ENCODE data around the gene METTL15. TPM values are rescaled to one million over a fixed set of nuclear protein-coding genes. Genes with fewer than 3 reads are reported as not detected.

Gene METTL15
- total RNA-seq, 1 donor from 2014 or later, result 27.9 TPM

- no peak overlapping the region for H3K27ac Mint-ChIP-seq
- peaks cover 6% of the 10 kb centered on the region for H3K9me3 Mint-ChIP-seq
- Histone ChIP-seq H3K9me3 (ENCODE audit: low read depth) (no peaks in the 10 kb centered on the region), H2AFZ (replicated peaks) (no peak overlapping the region), H3K9ac (no peak overlapping the region), H3K4me1 (no peaks in the 10 kb centered on the region), H4K20me1 (ENCODE audit: low read depth) (no peaks in the 10 kb centered on the region), H3K4me2 (no peak overlapping the region), H3K27me3 (no peaks in the 10 kb centered on the region), H3K4me3 (no peak overlapping the region), H3K36me3 (no peaks in the 10 kb centered on the region), H3K79me2 (ENCODE audit: low read depth) (peaks cover 7% of the 10 kb centered on the region), H3F3A (ENCODE audit: low read depth) (no peaks in the 10 kb centered on the region), H3K27ac (no peak overlapping the region)
- no peaks in the 10 kb centered on the region for H3K27me3 Mint-ChIP-seq (ENCODE audit: insufficient read depth, low read depth)
- H3K4me1 Mint-ChIP-seq, result no peaks in the 10 kb centered on the region
- peaks cover 9% of the 10 kb centered on the region for H3K36me3 Mint-ChIP-seq
- H3K4me3 Mint-ChIP-seq, result no peak overlapping the region
- no peak for TF ChIP-seq EZH2phosphoT487 (IDR thresholded peaks at IDR 0.05)
- DNase-seq (ENCODE audit: low spot score), result no peak
Observed at GRCh38 chr11:28251257-28251656, 143.1 kb downstream of the METTL15 start.

GRCh38 chr11:28257761-28258160, 149.6 kb downstream of the METTL15 start:
- no peak overlapping the region for H3K4me3 ChIP-seq
- no peaks in the 10 kb centered on the region for H3K27me3 ChIP-seq
- Mint-ChIP-seq H3K27ac (no peak overlapping the region), H3K4me3 (no peak overlapping the region), H3K27me3 (ENCODE audit: insufficient read depth, low read depth) (no peaks in the 10 kb centered on the region), H3K36me3 (peaks cover 11% of the 10 kb centered on the region), H3K4me1 (no peaks in the 10 kb centered on the region), H3K9me3 (peaks cover 16% of the 10 kb centered on the region)
- no peak overlapping the region for H3K4me2 ChIP-seq
- H3K9me3 ChIP-seq (ENCODE audit: low read depth), result no peaks in the 10 kb centered on the region
- TF ChIP-seq EZH2 (IDR thresholded peaks at IDR 0.05) (no peak), CTCF (IDR thresholded peaks at IDR 0.05) (no peak), EZH2phosphoT487 (IDR thresholded peaks at IDR 0.05) (no peak)
- H2AFZ ChIP-seq (replicated peaks), result no peak overlapping the region
- no peaks in the 10 kb centered on the region for H3K36me3 ChIP-seq
- H4K20me1 ChIP-seq (ENCODE audit: low read depth), result no peaks in the 10 kb centered on the region
- H3K9ac ChIP-seq, result no peak overlapping the region
- no peaks in the 10 kb centered on the region for H3K4me1 ChIP-seq
- H3F3A ChIP-seq (ENCODE audit: low read depth), result no peaks in the 10 kb centered on the region
- DNase-seq (ENCODE audit: low spot score), result no peak
- H3K27ac ChIP-seq, result no peak overlapping the region
- peaks cover 8% of the 10 kb centered on the region for H3K79me2 ChIP-seq (ENCODE audit: low read depth)

- H3K4me1 Mint-ChIP-seq, result no peaks in the 10 kb centered on the region
- no peaks in the 10 kb centered on the region for H4K20me1 ChIP-seq (ENCODE audit: low read depth)
- TF ChIP-seq EZH2 (IDR thresholded peaks at IDR 0.05), result no peak
- TF ChIP-seq CTCF (IDR thresholded peaks at IDR 0.05), result no peak
- TF ChIP-seq EZH2phosphoT487 (IDR thresholded peaks at IDR 0.05), result no peak
- H3K9me3 ChIP-seq (ENCODE audit: low read depth), result no peaks in the 10 kb centered on the region
- no peak overlapping the region for H3K4me2 ChIP-seq
- H3K36me3 Mint-ChIP-seq, result peaks cover 8% of the 10 kb centered on the region
- H3K4me3 Mint-ChIP-seq, result no peak overlapping the region
- H2AFZ ChIP-seq (replicated peaks), result no peak overlapping the region
- H3K4me1 ChIP-seq, result no peaks in the 10 kb centered on the region
- no peak overlapping the region for H3K9ac ChIP-seq
- H3K27ac ChIP-seq, result no peak overlapping the region
- no peaks in the 10 kb centered on the region for H3K36me3 ChIP-seq
- peaks cover 8% of the 10 kb centered on the region for H3K79me2 ChIP-seq (ENCODE audit: low read depth)
- H3K9me3 Mint-ChIP-seq, result peaks cover 16% of the 10 kb centered on the region
- no peaks in the 10 kb centered on the region for H3K27me3 ChIP-seq
- no peak overlapping the region for H3K27ac Mint-ChIP-seq
- no peak for DNase-seq (ENCODE audit: low spot score)
- H3K4me3 ChIP-seq, result no peak overlapping the region
- H3K27me3 Mint-ChIP-seq (ENCODE audit: insufficient read depth, low read depth), result no peaks in the 10 kb centered on the region
- no peaks in the 10 kb centered on the region for H3F3A ChIP-seq (ENCODE audit: low read depth)
Observed at GRCh38 chr11:28259177-28259843, 151.1 kb downstream of the METTL15 start.

- H3K27ac Mint-ChIP-seq, result no peak overlapping the region
- no peaks in the 10 kb centered on the region for H3K9me3 Mint-ChIP-seq
- Histone ChIP-seq H3K27ac (no peak overlapping the region), H4K20me1 (ENCODE audit: low read depth) (no peaks in the 10 kb centered on the region), H3F3A (ENCODE audit: low read depth) (no peaks in the 10 kb centered on the region), H3K27me3 (no peaks in the 10 kb centered on the region), H3K79me2 (ENCODE audit: low read depth) (no peaks in the 10 kb centered on the region), H2AFZ (replicated peaks) (no peak overlapping the region), H3K36me3 (no peaks in the 10 kb centered on the region), H3K4me3 (no peak overlapping the region), H3K9me3 (ENCODE audit: low read depth) (no peaks in the 10 kb centered on the region), H3K4me1 (no peaks in the 10 kb centered on the region), H3K4me2 (no peak overlapping the region), H3K9ac (no peak overlapping the region)
- H3K4me1 Mint-ChIP-seq, result no peaks in the 10 kb centered on the region
- H3K36me3 Mint-ChIP-seq, result peaks cover 8% of the 10 kb centered on the region
- no peak for DNase-seq (ENCODE audit: low spot score)
- H3K27me3 Mint-ChIP-seq (ENCODE audit: insufficient read depth, low read depth), result no peaks in the 10 kb centered on the region
- TF ChIP-seq EZH2 (IDR thresholded peaks at IDR 0.05) (no peak), CTCF (IDR thresholded peaks at IDR 0.05) (no peak), EZH2phosphoT487 (IDR thresholded peaks at IDR 0.05) (no peak)
- H3K4me3 Mint-ChIP-seq, result no peak overlapping the region
Observed at GRCh38 chr11:28268925-28269324, 160.7 kb downstream of the METTL15 start.

Data from neural progenitor cell (in vitro differentiated cells).